GM12878 (cell line): Measurements from ENCODE around the gene CERT1.

Experiments used
- SP1 ChIP-seq: IDR thresholded peaks from one replicate; pipeline ENCODE4 v1.6.1; 2011; ENCODE audit warnings: low read depth, low read length
- YBX1 ChIP-seq: fragments of 450-650 bp; IDR thresholded peaks from 2 replicates; pipeline ENCODE4 v1.6.1; 2016; ENCODE audit warnings: antibody characterized with exemption
- TF ChIP-seq, protein P1 (sequence below): fragments of 450-650 bp; IDR thresholded peaks from 2 replicates; pipeline ENCODE4 v1.6.1; 2018; ENCODE audit warnings: mild to moderate bottlenecking, low read depth, moderate library complexity; ENCODE audit not compliant: partially characterized antibody

DNA sequence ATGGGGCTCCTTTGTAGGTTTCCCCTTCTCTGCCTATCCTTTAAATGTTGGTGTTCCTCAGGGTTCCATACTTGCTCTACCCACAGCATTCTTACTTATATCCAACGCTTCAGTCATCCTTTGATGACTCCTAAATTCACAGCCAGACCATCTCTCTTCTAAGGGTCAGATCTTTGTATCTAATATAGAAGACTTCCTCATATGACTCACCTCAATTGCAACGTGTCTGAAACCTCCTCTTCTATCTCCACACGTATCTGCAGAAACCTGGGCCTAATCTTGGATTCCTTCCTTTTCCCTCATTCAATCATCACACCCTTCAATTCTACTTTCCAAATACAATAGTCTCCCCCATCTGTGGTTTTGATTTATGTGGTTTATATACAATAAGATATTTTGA, 106.1 kb downstream of the CERT1 start:
- TF ChIP-seq SP1 (no peak), YBX1 (no peak)
- TF ChIP-seq, protein P1, sequence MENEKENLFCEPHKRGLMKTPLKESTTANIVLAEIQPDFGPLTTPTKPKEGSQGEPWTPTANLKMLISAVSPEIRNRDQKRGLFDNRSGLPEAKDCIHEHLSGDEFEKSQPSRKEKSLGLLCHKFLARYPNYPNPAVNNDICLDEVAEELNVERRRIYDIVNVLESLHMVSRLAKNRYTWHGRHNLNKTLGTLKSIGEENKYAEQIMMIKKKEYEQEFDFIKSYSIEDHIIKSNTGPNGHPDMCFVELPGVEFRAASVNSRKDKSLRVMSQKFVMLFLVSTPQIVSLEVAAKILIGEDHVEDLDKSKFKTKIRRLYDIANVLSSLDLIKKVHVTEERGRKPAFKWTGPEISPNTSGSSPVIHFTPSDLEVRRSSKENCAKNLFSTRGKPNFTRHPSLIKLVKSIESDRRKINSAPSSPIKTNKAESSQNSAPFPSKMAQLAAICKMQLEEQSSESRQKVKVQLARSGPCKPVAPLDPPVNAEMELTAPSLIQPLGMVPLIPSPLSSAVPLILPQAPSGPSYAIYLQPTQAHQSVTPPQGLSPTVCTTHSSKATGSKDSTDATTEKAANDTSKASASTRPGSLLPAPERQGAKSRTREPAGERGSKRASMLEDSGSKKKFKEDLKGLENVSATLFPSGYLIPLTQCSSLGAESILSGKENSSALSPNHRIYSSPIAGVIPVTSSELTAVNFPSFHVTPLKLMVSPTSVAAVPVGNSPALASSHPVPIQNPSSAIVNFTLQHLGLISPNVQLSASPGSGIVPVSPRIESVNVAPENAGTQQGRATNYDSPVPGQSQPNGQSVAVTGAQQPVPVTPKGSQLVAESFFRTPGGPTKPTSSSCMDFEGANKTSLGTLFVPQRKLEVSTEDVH, result no peak
